K562 (cell line): Measurements from ENCODE around the gene SCO1. TPM values are rescaled to one million over a fixed set of nuclear protein-coding genes. Genes with fewer than 3 reads are reported as not detected.

Source experiments
- ATAC-seq: fragments of 200-7000 bp; cut with Tn5 transposase; 3 replicates; pipeline ENCODE4 v1.9.1; 2020; ENCODE audit warnings: moderate library complexity
- BruUV-seq: library from RNA; stranded (reverse); fragments of 400-500 nt; replicated peaks from 2 replicates; lab custom pipeline; 2021; lab: Mats Ljungman, UMichigan
- CTCF ChIA-PET: fragments of 300-600 bp; formaldehyde crosslinking; extraction: SDS; loops from one replicate; lab custom pipeline; 2021; ENCODE audit warnings: low intra/inter-chr PET ratio; lab: Yijun Ruan, JAX
- POLR2A ChIA-PET: fragments of 300-600, 350-650 bp; sonication (Branson Sonifier 250); formaldehyde crosslinking; extraction: SDS; loops from one replicate; lab custom pipeline; 2021; ENCODE audit warnings: antibody characterized with exemption, inconsistent platforms; lab: Yijun Ruan, JAX
- DNase-seq, 4 experiments: peaks; one replicate each; pipeline versions ENCODE4 v3.0.0 to v3.0.0-alpha.2; 2011 to 2018; ENCODE audit warnings: low spot score in 3 of 4, mixed read lengths in 3 of 4; ENCODE audit errors: extremely low read depth in 1 of 4
- FAIRE-seq: peaks from 2 replicates; lab custom pipeline; 2011; peaks lifted over from hg19 to GRCh38; lab: Jason Lieb, UNC
- H2AFZ ChIP-seq: 2 replicates; pipeline ENCODE4 v1.6.0; 2011; ENCODE audit warnings: low read depth, low read length, control low read depth, inconsistent platforms
- H3K27ac ChIP-seq: fragments of 200-600 bp; 3 replicates; pipeline ENCODE4 v1.8.0; 2011; ENCODE audit warnings: low read depth, mild to moderate bottlenecking, control low read depth, inconsistent platforms, low read length, moderate library complexity, mixed read lengths; ENCODE audit errors: extremely low read depth
- H3K27me3 ChIP-seq, 2 experiments: fragments of 300-600 bp in 1 of 2; 2 replicates in 1 of 2; 3 replicates in 1 of 2; pipeline versions ENCODE4 v1.6.0 to v1.8.0; 2011; ENCODE audit warnings: inconsistent platforms in 2 of 2, low read length in 2 of 2, mild to moderate bottlenecking in 1 of 2, mixed read lengths in 1 of 2, moderate library complexity in 1 of 2; ENCODE audit not compliant: control insufficient read depth in 2 of 2, insufficient read depth in 2 of 2
- H3K36me3 ChIP-seq: fragments of 300-600 bp; 3 replicates; pipeline ENCODE4 v1.8.0; 2011; ENCODE audit warnings: mild to moderate bottlenecking, low read length, inconsistent platforms; ENCODE audit not compliant: control insufficient read depth, insufficient read depth
- H3K4me1 ChIP-seq, 2 experiments: fragments of 200-600 bp in 1 of 2; replicated peaks in 1 of 2; 2 replicates in 1 of 2; 3 replicates in 1 of 2; pipeline versions ENCODE4 v1.5.1 to v1.8.0; 2011; ENCODE audit warnings: inconsistent platforms in 2 of 2, low read length in 2 of 2, mild to moderate bottlenecking in 1 of 2, mixed read lengths in 1 of 2, moderate library complexity in 1 of 2; ENCODE audit not compliant: control insufficient read depth in 2 of 2, insufficient read depth in 2 of 2
- H3K4me2 ChIP-seq: 2 replicates; pipeline ENCODE4 v1.6.1; 2011; ENCODE audit warnings: low read length, control low read depth, inconsistent platforms, mixed read lengths; ENCODE audit not compliant: insufficient read depth
- H3K4me3 ChIP-seq: fragments of 200-600 bp; sonication (generic), shearing (Covaris generic); 2 replicates; pipeline ENCODE4 v1.5.1; 2016; ENCODE audit warnings: control low read depth, inconsistent platforms
- H3K79me2 ChIP-seq: fragments of 200-600 bp; 3 replicates; pipeline ENCODE4 v1.8.0; 2011; ENCODE audit warnings: low read length, inconsistent platforms; ENCODE audit not compliant: control insufficient read depth, insufficient read depth
- H3K9ac ChIP-seq, 2 experiments: 2 replicates each; pipeline versions ENCODE4 v1.6.0 to v1.6.1; 2011; ENCODE audit warnings: low read depth in 2 of 2, low read length in 2 of 2, control low read depth in 1 of 2, inconsistent platforms in 1 of 2, mild to moderate bottlenecking in 1 of 2, mixed read lengths in 1 of 2; ENCODE audit not compliant: insufficient read depth in 1 of 2
- H3K9me1 ChIP-seq: one replicate; pipeline ENCODE4 v1.6.0; 2011; ENCODE audit warnings: inconsistent platforms, mild to moderate bottlenecking, low read length, moderate library complexity; ENCODE audit not compliant: control insufficient read depth, insufficient read depth
- H3K9me3 ChIP-seq: replicated peaks from 2 replicates; pipeline ENCODE4 v1.5.1; 2011; ENCODE audit warnings: low read depth, low read length, inconsistent platforms; ENCODE audit not compliant: control insufficient read depth, insufficient read depth
- H4K20me1 ChIP-seq: replicated peaks from 2 replicates; pipeline ENCODE4 v1.6.1; 2011; ENCODE audit warnings: low read length, inconsistent platforms, mixed read lengths; ENCODE audit not compliant: control insufficient read depth, insufficient read depth
- CBX1 ChIP-seq: sonication (generic); IDR thresholded peaks from 2 replicates; pipeline ENCODE4 v1.6.1; 2016; ENCODE audit warnings: antibody characterized with exemption, low read depth, mild to moderate bottlenecking
- WGBS: fragments of 100-300 bp; shearing (Covaris generic); methylation state at CpG from one replicate; pipeline ENCODE4 v1.1.6; 2016; ENCODE audit warnings: low coverage, mixed read lengths; ENCODE audit not compliant: insufficient coverage; ENCODE audit errors: missing lambda C conversion rate; 5-methylcytosine and 5-hydroxymethylcytosine counted together
- in situ Hi-C: fragments of 300-500 bp; cut with MboI; formaldehyde crosslinking; loops from 4 replicates; pipeline ENCODE4 v1.15.0; 2018; ENCODE audit warnings: inconsistent platforms, mixed read lengths
- intact Hi-C: fragments of 100-400 bp; cut with micrococcal nuclease; formaldehyde crosslinking; loops from 2 replicates; pipeline ENCODE4 v1.14.2; 2022
- polyA plus RNA-seq, 8 experiments: library from polyadenylated mRNA; depleted of rRNA in 4 of 8; stranded (reverse) in 5 of 8; unstranded in 3 of 8; fragments of >200 nt; fragmentation: Nextera tagmentation in 2 of 8; fragmentation: Illumina TruSeq in 1 of 8; extraction: Ambion mirVana in 2 of 8; extraction: Trizol in 1 of 8; gene quantifications; 2 replicates each; pipeline versions ENCODE4 v1.2.1 to v1.2.3, GENCODE V29; 2011 to 2014; ENCODE audit warnings: inconsistent platforms in 1 of 8, missing spikeins in 1 of 8
- total RNA-seq, 7 experiments: library from RNA; depleted of rRNA in 6 of 7; stranded (reverse); fragments of >200 nt in 6 of 7; fragmentation: Illumina TruSeq in 2 of 7; extraction: Trizol in 2 of 7; gene quantifications; 2 replicates each; pipeline versions ENCODE4 v1.2.1 to v1.2.3, GENCODE V29; 2011 to 2021; ENCODE audit warnings: low replicate concordance in 1 of 7
- TF ChIP-seq, protein P1 (sequence below): fragments of 450-650 bp; IDR thresholded peaks from 2 replicates; pipeline ENCODE4 v1.6.1; 2016; ENCODE audit warnings: low read depth
- TF ChIP-seq, protein P2 (sequence below): conservative IDR thresholded peaks from 2 replicates; pipeline ENCODE4 v1.6.1; 2011; ENCODE audit warnings: low read depth, mild to moderate bottlenecking, low read length; ENCODE audit not compliant: control insufficient read depth
- TF ChIP-seq, protein P3 (sequence below): sonication (generic); IDR thresholded peaks from 2 replicates; pipeline ENCODE4 v1.6.1; 2016

SCO1 gene
- total and polyA plus RNA-seq, 9 of the 15 experiments (the other 6 are each of a cell fraction or from before 2014, with no cell fraction given): 7.1 to 40.9 (median 22.1) TPM

DNA sequence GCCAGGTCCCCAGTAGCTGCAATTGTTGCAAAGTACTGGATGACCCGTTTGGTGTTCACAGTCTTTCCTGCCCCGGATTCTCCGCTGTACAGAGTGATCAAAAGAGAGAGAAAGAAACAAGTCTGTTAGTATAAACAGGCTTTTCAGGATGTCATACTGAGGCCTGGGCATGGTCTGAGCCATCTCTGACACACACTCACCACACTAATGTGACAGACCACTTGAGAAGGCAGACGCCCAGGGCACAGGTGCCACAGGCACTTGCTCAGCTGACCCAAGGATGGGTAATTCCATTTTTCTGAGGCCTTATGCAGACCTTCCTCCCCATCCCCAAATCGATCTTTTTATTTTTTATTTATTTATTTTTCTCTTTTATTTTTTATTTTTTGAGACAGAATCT lies 47.7 kb downstream of the SCO1 start:
- POLR2A ChIA-PET: interaction anchor here (0.7 kb wide), 1 partner anchor 26 kb away, joined by 3 read pairs; no protein-coding TSS in a partner anchor
- in situ Hi-C loops: loop anchor here (10.0 kb wide), 1 partner anchor 195 kb away; no protein-coding TSS in a partner anchor
- TF ChIP-seq, protein P1, sequence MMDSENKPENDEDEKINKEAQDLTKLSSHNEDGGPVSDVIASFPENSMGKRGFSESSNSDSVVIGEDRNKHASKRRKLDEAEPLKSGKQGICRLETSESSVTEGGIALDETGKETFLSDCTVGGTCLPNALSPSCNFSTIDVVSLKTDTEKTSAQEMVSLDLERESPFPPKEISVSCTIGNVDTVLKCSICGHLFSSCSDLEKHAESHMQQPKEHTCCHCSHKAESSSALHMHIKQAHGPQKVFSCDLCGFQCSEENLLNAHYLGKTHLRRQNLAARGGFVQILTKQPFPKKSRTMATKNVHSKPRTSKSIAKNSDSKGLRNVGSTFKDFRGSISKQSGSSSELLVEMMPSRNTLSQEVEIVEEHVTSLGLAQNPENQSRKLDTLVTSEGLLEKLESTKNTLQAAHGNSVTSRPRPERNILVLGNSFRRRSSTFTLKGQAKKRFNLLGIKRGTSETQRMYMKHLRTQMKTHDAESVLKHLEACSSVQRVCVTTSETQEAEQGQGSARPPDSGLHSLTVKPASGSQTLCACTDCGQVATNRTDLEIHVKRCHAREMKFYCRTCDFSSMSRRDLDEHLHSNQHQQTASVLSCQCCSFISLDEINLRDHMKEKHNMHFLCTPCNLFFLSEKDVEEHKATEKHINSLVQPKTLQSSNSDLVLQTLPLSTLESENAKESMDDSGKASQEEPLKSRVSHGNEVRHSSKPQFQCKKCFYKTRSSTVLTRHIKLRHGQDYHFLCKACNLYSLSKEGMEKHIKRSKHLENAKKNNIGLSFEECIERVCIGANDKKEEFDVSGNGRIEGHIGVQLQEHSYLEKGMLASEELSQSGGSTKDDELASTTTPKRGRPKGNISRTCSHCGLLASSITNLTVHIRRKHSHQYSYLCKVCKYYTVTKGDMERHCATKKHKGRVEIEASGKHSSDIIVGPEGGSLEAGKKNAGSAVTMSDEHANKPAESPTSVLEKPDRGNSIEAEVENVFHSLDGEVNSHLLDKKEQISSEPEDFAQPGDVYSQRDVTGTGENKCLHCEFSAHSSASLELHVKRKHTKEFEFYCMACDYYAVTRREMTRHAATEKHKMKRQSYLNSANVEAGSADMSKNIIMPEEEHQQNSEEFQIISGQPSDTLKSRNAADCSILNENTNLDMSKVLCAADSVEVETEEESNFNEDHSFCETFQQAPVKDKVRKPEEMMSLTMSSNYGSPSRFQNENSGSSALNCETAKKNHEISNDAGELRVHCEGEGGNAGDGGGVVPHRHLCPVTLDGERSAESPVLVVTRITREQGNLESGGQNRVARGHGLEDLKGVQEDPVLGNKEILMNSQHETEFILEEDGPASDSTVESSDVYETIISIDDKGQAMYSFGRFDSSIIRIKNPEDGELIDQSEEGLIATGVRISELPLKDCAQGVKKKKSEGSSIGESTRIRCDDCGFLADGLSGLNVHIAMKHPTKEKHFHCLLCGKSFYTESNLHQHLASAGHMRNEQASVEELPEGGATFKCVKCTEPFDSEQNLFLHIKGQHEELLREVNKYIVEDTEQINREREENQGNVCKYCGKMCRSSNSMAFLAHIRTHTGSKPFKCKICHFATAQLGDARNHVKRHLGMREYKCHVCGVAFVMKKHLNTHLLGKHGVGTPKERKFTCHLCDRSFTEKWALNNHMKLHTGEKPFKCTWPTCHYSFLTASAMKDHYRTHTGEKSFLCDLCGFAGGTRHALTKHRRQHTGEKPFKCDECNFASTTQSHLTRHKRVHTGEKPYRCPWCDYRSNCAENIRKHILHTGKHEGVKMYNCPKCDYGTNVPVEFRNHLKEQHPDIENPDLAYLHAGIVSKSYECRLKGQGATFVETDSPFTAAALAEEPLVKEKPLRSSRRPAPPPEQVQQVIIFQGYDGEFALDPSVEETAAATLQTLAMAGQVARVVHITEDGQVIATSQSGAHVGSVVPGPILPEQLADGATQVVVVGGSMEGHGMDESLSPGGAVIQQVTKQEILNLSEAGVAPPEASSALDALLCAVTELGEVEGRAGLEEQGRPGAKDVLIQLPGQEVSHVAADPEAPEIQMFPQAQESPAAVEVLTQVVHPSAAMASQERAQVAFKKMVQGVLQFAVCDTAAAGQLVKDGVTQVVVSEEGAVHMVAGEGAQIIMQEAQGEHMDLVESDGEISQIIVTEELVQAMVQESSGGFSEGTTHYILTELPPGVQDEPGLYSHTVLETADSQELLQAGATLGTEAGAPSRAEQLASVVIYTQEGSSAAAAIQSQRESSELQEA: no peak
- TF ChIP-seq, protein P2, sequence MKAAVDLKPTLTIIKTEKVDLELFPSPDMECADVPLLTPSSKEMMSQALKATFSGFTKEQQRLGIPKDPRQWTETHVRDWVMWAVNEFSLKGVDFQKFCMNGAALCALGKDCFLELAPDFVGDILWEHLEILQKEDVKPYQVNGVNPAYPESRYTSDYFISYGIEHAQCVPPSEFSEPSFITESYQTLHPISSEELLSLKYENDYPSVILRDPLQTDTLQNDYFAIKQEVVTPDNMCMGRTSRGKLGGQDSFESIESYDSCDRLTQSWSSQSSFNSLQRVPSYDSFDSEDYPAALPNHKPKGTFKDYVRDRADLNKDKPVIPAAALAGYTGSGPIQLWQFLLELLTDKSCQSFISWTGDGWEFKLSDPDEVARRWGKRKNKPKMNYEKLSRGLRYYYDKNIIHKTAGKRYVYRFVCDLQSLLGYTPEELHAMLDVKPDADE: no peak
- no peak for TF ChIP-seq CBX1
- TF ChIP-seq, protein P3, sequence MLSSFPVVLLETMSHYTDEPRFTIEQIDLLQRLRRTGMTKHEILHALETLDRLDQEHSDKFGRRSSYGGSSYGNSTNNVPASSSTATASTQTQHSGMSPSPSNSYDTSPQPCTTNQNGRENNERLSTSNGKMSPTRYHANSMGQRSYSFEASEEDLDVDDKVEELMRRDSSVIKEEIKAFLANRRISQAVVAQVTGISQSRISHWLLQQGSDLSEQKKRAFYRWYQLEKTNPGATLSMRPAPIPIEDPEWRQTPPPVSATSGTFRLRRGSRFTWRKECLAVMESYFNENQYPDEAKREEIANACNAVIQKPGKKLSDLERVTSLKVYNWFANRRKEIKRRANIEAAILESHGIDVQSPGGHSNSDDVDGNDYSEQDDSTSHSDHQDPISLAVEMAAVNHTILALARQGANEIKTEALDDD: no peak
- TF ChIP-seq, all 486 proteins: peak for 0

More for the DNA sequence above, 47.7 kb downstream of the SCO1 start:
- Histone ChIP-seq H3K27ac (no peak overlapping the region), H3K4me1 (no peaks in the 10 kb centered on the region), H3K36me3 (no peaks in the 10 kb centered on the region), H4K20me1 (no peaks in the 10 kb centered on the region), H2AFZ (no peak overlapping the region), H3K9me3 (no peaks in the 10 kb centered on the region), H3K4me2 (no peak overlapping the region), H3K79me2 (no peaks in the 10 kb centered on the region), H3K4me3 (no peak overlapping the region), H3K9me1 (no peaks in the 10 kb centered on the region), H3K9ac (no peak overlapping the region), H3K27me3 (peaks cover 0 to 10% of the 10 kb centered on the region in 2 experiments; a peak in 2 of 5 replicates)
- CTCF ChIA-PET: interaction anchor here (0.7 kb wide), 1 partner anchor 31 kb away, joined by 3 read pairs; no protein-coding TSS in a partner anchor
- FAIRE-seq: no peak
- intact Hi-C loops: no loop called here
- BruUV-seq: no TSS peak
- no peak for ATAC-seq
- no peak for DNase-seq
- WGBS: 39% methylated on average over 4 of the region's 5 CpGs
